GM23248 (cell line): ENCODE data around the gene CNTROB. TPM values are rescaled to one million over a fixed set of nuclear protein-coding genes. Genes with fewer than 3 reads are reported as not detected.
A peak's percentile ranks its signal among the peaks of the same experiment; 100 is the strongest.

ENCODE experiments used
- DNase-seq: peaks from one replicate; pipeline ENCODE4 v3.0.0-alpha.2; 2015
- H2AFZ ChIP-seq: fragments of 200-600 bp; sonication (generic); 2 replicates; pipeline ENCODE4 v1.6.1; 2016; ENCODE audit warnings: antibody characterized with exemption
- H3F3A ChIP-seq: fragments of 200-600 bp; sonication (generic); 2 replicates; pipeline ENCODE4 v1.6.1; 2016; ENCODE audit warnings: mild to moderate bottlenecking, antibody characterized with exemption, mixed run types; ENCODE audit not compliant: insufficient read depth
- H3K27ac ChIP-seq: fragments of 200-600 bp; sonication (generic); 2 replicates; pipeline ENCODE4 v1.5.1; 2016; ENCODE audit warnings: mild to moderate bottlenecking
- H3K27me3 ChIP-seq: fragments of 200-600 bp; sonication (generic); replicated peaks from 2 replicates; pipeline ENCODE4 v1.6.1; 2016; ENCODE audit warnings: mild to moderate bottlenecking; ENCODE audit not compliant: insufficient read depth
- H3K36me3 ChIP-seq: fragments of 200-600 bp; sonication (generic); 2 replicates; pipeline ENCODE4 v1.6.1; 2016; ENCODE audit warnings: low read depth, mild to moderate bottlenecking
- H3K4me1 ChIP-seq: fragments of 200-600 bp; sonication (generic); 2 replicates; pipeline ENCODE4 v1.6.1; 2016; ENCODE audit warnings: mild to moderate bottlenecking; ENCODE audit not compliant: insufficient read depth
- H3K4me2 ChIP-seq: fragments of 200-600 bp; sonication (generic); one replicate; pipeline ENCODE4 v1.6.1; 2016; ENCODE audit warnings: mild to moderate bottlenecking; ENCODE audit not compliant: unreplicated experiment
- H3K4me3 ChIP-seq: fragments of 200-600 bp; sonication (generic); 2 replicates; pipeline ENCODE4 v1.5.1; 2016; ENCODE audit warnings: mild to moderate bottlenecking
- H3K79me2 ChIP-seq: fragments of 200-600 bp; sonication (generic); 2 replicates; pipeline ENCODE4 v1.6.1; 2016; ENCODE audit warnings: mild to moderate bottlenecking; ENCODE audit not compliant: insufficient read depth
- H3K9ac ChIP-seq: fragments of 200-600 bp; sonication (generic); 2 replicates; pipeline ENCODE4 v1.6.1; 2016; ENCODE audit warnings: mild to moderate bottlenecking
- H3K9me2 ChIP-seq: fragments of 200-600 bp; sonication (generic); 2 replicates; pipeline ENCODE4 v1.6.1; 2016; ENCODE audit warnings: mixed run types, mild to moderate bottlenecking, moderate library complexity; ENCODE audit not compliant: insufficient read depth
- H3K9me3 ChIP-seq: fragments of 200-600 bp; sonication (generic); one replicate; pipeline ENCODE4 v1.6.1; 2017; ENCODE audit warnings: low read depth
- H4K20me1 ChIP-seq: fragments of 200-600 bp; sonication (generic); 2 replicates; pipeline ENCODE4 v1.6.0; 2016; ENCODE audit not compliant: insufficient read depth
- EZH2 ChIP-seq: fragments of 200-600 bp; sonication (generic); IDR thresholded peaks from 2 replicates; pipeline ENCODE4 v1.6.1; 2018; ENCODE audit warnings: antibody characterized with exemption, mild to moderate bottlenecking; ENCODE audit not compliant: insufficient read depth, poor library complexity, severe bottlenecking
- EZH2phosphoT487 ChIP-seq: fragments of 200-600 bp; sonication (generic); IDR thresholded peaks from 2 replicates; pipeline ENCODE4 v1.6.1; 2018; ENCODE audit warnings: antibody characterized with exemption, moderate library complexity, mild to moderate bottlenecking, low read depth; ENCODE audit not compliant: insufficient read depth
- WGBS, 2 experiments: methylation state at CpG; one replicate each; pipeline ENCODE4 v1.1.6; 2015 to 2017; ENCODE audit warnings: low lambda C conversion rate in 2 of 2, low coverage in 1 of 2; ENCODE audit errors: missing lambda C conversion rate in 2 of 2; 5-methylcytosine and 5-hydroxymethylcytosine counted together
- in situ Hi-C: fragments of 300-500 bp; cut with MboI; formaldehyde crosslinking; loops from 2 replicates; pipeline ENCODE4 v1.15.0; 2020
- polyA plus RNA-seq: library from polyadenylated mRNA; unstranded; fragments of >200 nt; fragmentation: Nextera tagmentation; extraction: Ambion mirVana; gene quantifications from 2 replicates; pipeline ENCODE4 v1.2.1, GENCODE V29; 2016
- total RNA-seq: library from RNA; depleted of rRNA; stranded (reverse); fragments of >200 nt; shearing (Covaris generic); gene quantifications from 2 replicates; pipeline ENCODE4 v1.2.3, GENCODE V29; 2014

The CNTROB gene
- total and polyA plus RNA-seq, 2 experiments from 2014 or later: 17.9 to 21.2 TPM

DNA sequence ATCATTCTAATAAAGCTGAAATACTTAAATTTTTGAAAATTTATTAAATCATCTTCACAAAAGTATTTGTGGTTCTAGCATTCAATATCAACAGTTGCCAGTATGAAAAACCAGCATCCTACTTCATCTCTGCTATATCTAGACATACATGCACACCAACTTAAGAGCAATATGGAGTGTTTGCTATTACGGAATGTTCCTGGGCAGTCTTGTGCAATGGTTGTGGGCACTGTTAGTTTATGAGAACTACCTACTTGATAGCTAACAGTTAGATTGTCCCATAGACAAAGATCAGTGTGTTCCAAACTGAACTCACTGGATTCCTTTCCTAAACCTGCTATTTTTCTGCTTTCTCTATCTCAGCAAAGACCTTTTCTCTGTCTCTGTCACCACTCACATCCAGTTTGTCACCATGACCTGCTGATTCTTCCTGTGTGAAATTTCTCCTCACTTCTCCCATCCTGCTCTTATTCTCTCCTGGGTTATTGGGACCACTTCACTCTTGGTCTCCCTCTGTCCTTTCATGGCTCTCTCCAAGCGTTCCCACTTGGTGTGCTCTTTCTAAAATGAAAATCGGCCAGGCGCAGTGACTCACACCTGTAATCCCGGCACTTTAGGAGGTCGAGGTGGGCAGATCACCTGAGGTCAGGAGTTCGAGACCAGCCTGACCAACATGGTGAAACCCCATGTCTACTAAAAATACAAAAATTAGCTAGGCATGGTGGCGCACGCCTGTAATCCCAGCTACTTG, 27.7 kb downstream of the CNTROB start:
- no peaks in the 10 kb centered on the region for H3F3A ChIP-seq
- in situ Hi-C loops: no loop called here
- H4K20me1 ChIP-seq: no peaks in the 10 kb centered on the region
- no peaks in the 10 kb centered on the region for H3K9me3 ChIP-seq
- H3K4me2 ChIP-seq: no peak overlapping the region
- 88 to 91% methylated on average over 9 of the region's 9 CpGs for WGBS, 2 experiments
- H2AFZ ChIP-seq: no peak overlapping the region
- TF ChIP-seq EZH2phosphoT487 (no peak), EZH2 (no peak)
- peak; percentile 2 for DNase-seq
- H3K27ac ChIP-seq: no peak overlapping the region
- H3K4me3 ChIP-seq: no peak overlapping the region
- H3K36me3 ChIP-seq: no peaks in the 10 kb centered on the region
- no peaks in the 10 kb centered on the region for H3K9me2 ChIP-seq
- no peaks in the 10 kb centered on the region for H3K4me1 ChIP-seq
- H3K79me2 ChIP-seq: no peaks in the 10 kb centered on the region
- no peaks in the 10 kb centered on the region for H3K27me3 ChIP-seq
- no peak overlapping the region for H3K9ac ChIP-seq

DNA sequence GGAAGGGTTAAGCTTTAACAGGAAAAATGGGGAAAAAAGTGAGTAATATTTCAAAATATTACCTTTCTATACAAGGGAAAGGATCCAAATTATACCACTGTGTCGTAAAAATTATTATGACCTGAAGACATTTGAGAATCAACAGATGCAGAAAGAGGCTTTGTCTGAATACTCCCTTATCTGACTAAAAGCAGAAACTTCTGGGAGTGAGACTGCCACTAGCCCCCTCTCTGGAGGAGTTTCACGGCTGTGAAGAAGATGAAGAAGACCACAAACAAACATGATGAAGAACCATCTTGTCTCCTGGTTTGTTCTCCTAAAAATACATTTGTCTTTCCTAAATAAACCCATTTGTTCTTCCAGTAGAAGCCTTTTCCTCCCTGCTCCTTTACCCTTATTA, 29.4 kb downstream of the CNTROB start:
- Histone ChIP-seq H3K79me2 (no peaks in the 10 kb centered on the region), H3K4me1 (no peaks in the 10 kb centered on the region), H3K9ac (no peak overlapping the region), H3K4me2 (no peak overlapping the region), H3K27ac (no peak overlapping the region), H3K9me3 (no peaks in the 10 kb centered on the region), H3K9me2 (no peaks in the 10 kb centered on the region), H2AFZ (no peak overlapping the region), H3K36me3 (no peaks in the 10 kb centered on the region), H4K20me1 (no peaks in the 10 kb centered on the region), H3K27me3 (no peaks in the 10 kb centered on the region), H3K4me3 (no peak overlapping the region), H3F3A (no peaks in the 10 kb centered on the region)
- 20 to 23% methylated on average over 2 of the region's 2 CpGs for WGBS, 2 experiments
- DNase-seq: no peak
- in situ Hi-C loops: no loop called here
- no peak for TF ChIP-seq EZH2
- TF ChIP-seq EZH2phosphoT487: no peak

DNA sequence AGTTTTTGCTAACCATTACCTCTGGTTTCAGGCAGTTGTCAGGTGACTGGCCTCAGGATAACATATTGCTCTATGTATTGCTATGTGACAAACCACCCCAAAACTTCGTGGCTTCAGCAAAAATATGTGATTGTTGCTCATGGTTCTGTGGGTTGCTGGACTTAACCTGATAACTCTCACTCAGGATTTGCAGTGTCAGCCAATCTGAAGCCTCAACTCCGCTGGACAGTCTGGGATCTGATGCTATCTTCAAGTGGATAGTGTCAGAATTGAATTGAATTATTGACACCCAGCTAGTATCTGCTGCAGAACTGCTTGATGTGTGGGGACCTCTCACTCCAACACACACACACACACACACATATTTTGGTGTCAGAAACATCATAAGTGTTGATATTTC, 35.7 kb downstream of the CNTROB start:
- Histone ChIP-seq H3K27me3 (no peaks in the 10 kb centered on the region), H3K4me2 (no peak overlapping the region), H3K9ac (no peak overlapping the region), H4K20me1 (no peaks in the 10 kb centered on the region), H3K79me2 (no peaks in the 10 kb centered on the region), H3K9me2 (no peaks in the 10 kb centered on the region), H3K27ac (no peak overlapping the region), H3K9me3 (no peaks in the 10 kb centered on the region), H3K4me3 (no peak overlapping the region), H2AFZ (no peak overlapping the region), H3K36me3 (no peaks in the 10 kb centered on the region), H3F3A (no peaks in the 10 kb centered on the region), H3K4me1 (no peaks in the 10 kb centered on the region)
- in situ Hi-C loops: no loop called here
- no peak for DNase-seq
- TF ChIP-seq EZH2phosphoT487: no peak
- no peak for TF ChIP-seq EZH2
- WGBS, 2 experiments: 48 to 50% methylated on average over 2 of the region's 2 CpGs

DNA sequence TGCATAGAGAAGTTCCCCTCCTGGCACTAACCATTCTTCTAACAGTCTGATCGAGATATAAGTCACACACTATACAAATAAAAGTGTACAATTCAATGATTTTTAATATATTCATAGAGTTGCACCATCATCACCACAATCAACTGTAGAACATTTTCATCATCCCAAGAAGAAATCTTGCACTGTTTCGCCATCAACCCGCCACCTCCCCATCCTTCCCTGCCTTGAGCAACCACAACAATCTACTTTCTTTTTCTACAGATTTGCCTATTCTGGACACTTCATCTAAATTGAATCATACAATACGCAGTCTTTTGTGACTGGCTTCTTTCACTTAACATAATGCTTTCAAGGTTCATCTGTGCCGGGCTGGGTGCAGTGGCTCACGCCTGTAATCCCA, 37.4 kb downstream of the CNTROB start:
- H3K27me3 ChIP-seq: no peaks in the 10 kb centered on the region
- no peak for DNase-seq

More for the DNA sequence above, 37.4 kb downstream of the CNTROB start:
- in situ Hi-C loops: no loop called here
- H3K4me1 ChIP-seq: no peaks in the 10 kb centered on the region
- H3K9me2 ChIP-seq: no peaks in the 10 kb centered on the region
- H3K9ac ChIP-seq: no peak overlapping the region
- no peaks in the 10 kb centered on the region for H3K9me3 ChIP-seq
- no peaks in the 10 kb centered on the region for H4K20me1 ChIP-seq
- no peak overlapping the region for H3K4me3 ChIP-seq
- WGBS, 2 experiments: 85 to 87% methylated on average over 6 of the region's 6 CpGs
- no peaks in the 10 kb centered on the region for H3K79me2 ChIP-seq
- H3F3A ChIP-seq: no peaks in the 10 kb centered on the region
- TF ChIP-seq EZH2 (no peak), EZH2phosphoT487 (no peak)
- H3K4me2 ChIP-seq: no peak overlapping the region
- H3K27ac ChIP-seq: no peak overlapping the region
- H2AFZ ChIP-seq: no peak overlapping the region
- H3K36me3 ChIP-seq: no peaks in the 10 kb centered on the region
